Thoracic aorta (tissue), 2 donors: ENCODE data around the gene FMN2. TPM values are rescaled to one million over a fixed set of nuclear protein-coding genes. Genes with fewer than 3 reads are reported as not detected.
"Not testable (repeated sequence)": the region's sequence is repeated elsewhere in the genome, so short reads cannot be mapped to it uniquely, and the experiment has no call there.

ENCODE experiments used
- ATAC-seq: fragments of 150-250 bp; one replicate; pipeline ENCODE4 v1.8.0; 2017; ENCODE audit warnings: low read depth; ENCODE audit not compliant: insufficient number of reproducible peaks, low FRiP score
- DNase-seq: peaks from one replicate; pipeline ENCODE4 v3.0.0-alpha.2; 2020; ENCODE audit warnings: low spot score
- H3K27ac ChIP-seq, 2 donors: fragments of 200-600 bp; sonication (generic); 1 replicate in 1 of 2; 2 replicates in 1 of 2; pipeline ENCODE4 v1.5.1; 2016; ENCODE audit warnings: mild to moderate bottlenecking in 2 of 2, moderate library complexity in 2 of 2
- H3K27me3 ChIP-seq: fragments of 200-600 bp; sonication (generic); replicated peaks from 2 replicates; pipeline ENCODE4 v1.6.0; 2016; ENCODE audit warnings: mild to moderate bottlenecking; ENCODE audit not compliant: insufficient read depth
- H3K36me3 ChIP-seq: fragments of 200-600 bp; sonication (generic); one replicate; pipeline ENCODE4 v1.5.1; 2016
- H3K4me1 ChIP-seq, 2 donors: fragments of 200-600 bp; sonication (generic); 1 replicate in 1 of 2; 2 replicates in 1 of 2; pipeline versions ENCODE4 v1.5.1 to v1.6.0; 2016; ENCODE audit warnings: low read depth in 2 of 2, mild to moderate bottlenecking in 1 of 2; ENCODE audit not compliant: control insufficient read depth in 1 of 2
- H3K4me3 ChIP-seq: fragments of 200-600 bp; sonication (generic); 2 replicates; pipeline ENCODE4 v1.5.1; 2016; ENCODE audit warnings: mild to moderate bottlenecking
- H3K9me3 ChIP-seq: fragments of 200-600 bp; sonication (generic); 2 replicates; pipeline ENCODE4 v1.5.1; 2016
- total RNA-seq, 2 donors: library from RNA; depleted of rRNA; stranded (reverse); fragments of >200 nt; gene quantifications; one replicate each; pipeline versions ENCODE4 v1.1.0 to v1.2.3, GENCODE V29; 2016
- TF ChIP-seq, protein P1 (sequence below): fragments of 200-600 bp; sonication (generic); IDR thresholded peaks from one replicate; pipeline ENCODE4 v1.5.1; 2019; ENCODE audit warnings: antibody characterized with exemption

The FMN2 gene
- total RNA-seq, 2 donors from 2014 or later, result 0.14 to 0.71 TPM

GRCh38 chr1:240414237-240414636 lies 322.6 kb downstream of the FMN2 start:
- ATAC-seq, result no peak
- no peaks in the 10 kb centered on the region for H3K27me3 ChIP-seq
- H3K27ac ChIP-seq, result no peak overlapping the region
- DNase-seq, result no peak
- H3K36me3 ChIP-seq, result no peaks in the 10 kb centered on the region
- no peaks in the 10 kb centered on the region for H3K4me1 ChIP-seq
- no peak overlapping the region for H3K4me3 ChIP-seq
- TF ChIP-seq, protein P1, sequence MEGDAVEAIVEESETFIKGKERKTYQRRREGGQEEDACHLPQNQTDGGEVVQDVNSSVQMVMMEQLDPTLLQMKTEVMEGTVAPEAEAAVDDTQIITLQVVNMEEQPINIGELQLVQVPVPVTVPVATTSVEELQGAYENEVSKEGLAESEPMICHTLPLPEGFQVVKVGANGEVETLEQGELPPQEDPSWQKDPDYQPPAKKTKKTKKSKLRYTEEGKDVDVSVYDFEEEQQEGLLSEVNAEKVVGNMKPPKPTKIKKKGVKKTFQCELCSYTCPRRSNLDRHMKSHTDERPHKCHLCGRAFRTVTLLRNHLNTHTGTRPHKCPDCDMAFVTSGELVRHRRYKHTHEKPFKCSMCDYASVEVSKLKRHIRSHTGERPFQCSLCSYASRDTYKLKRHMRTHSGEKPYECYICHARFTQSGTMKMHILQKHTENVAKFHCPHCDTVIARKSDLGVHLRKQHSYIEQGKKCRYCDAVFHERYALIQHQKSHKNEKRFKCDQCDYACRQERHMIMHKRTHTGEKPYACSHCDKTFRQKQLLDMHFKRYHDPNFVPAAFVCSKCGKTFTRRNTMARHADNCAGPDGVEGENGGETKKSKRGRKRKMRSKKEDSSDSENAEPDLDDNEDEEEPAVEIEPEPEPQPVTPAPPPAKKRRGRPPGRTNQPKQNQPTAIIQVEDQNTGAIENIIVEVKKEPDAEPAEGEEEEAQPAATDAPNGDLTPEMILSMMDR, result no peak
- no peaks in the 10 kb centered on the region for H3K9me3 ChIP-seq

- H3K27ac ChIP-seq, ATAC-seq, DNase-seq: not testable (repeated sequence)
Measured at GRCh38 chr1:240415011-240415410, 323.3 kb downstream of the FMN2 start.

GRCh38 chr1:240415532-240415931 lies 323.8 kb downstream of the FMN2 start:
- no peak overlapping the region for H3K27ac ChIP-seq
- no peak for DNase-seq
- no peaks in the 10 kb centered on the region for H3K9me3 ChIP-seq
- TF ChIP-seq, protein P1, result no peak
- no peaks in the 10 kb centered on the region for H3K4me1 ChIP-seq
- no peak overlapping the region for H3K4me3 ChIP-seq
- ATAC-seq, result no peak
- H3K36me3 ChIP-seq, result no peaks in the 10 kb centered on the region
- H3K27me3 ChIP-seq, result no peaks in the 10 kb centered on the region

More at GRCh38 chr1:240415011-240415410, 323.3 kb downstream of the FMN2 start:
- H3K36me3 ChIP-seq, H3K9me3 ChIP-seq, H3K27me3 ChIP-seq, H3K4me1 ChIP-seq, H3K4me3 ChIP-seq: not testable (repeated sequence)

DNA sequence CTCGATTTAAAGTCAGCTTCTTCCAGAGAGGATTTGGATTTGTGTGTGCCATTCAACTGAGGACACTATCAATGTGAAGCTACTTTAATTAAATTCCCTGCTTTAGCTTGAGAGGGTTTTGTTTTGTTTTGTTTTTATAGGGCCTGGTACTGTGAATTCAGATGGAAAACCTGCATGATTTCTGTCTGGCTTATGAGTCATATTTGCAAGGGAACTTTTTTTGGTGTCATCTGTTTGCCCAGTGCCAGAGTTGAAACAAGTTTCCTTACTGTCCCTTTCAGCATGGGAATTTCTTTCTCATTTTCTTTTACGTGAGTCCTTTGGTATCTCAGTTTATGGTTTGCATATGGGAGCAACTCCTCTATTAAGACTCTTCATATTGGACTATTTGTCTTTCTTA lies 325.6 kb downstream of the FMN2 start:
- H3K4me1 ChIP-seq, result no peaks in the 10 kb centered on the region
- no peak overlapping the region for H3K27ac ChIP-seq
- no peaks in the 10 kb centered on the region for H3K9me3 ChIP-seq
- ATAC-seq (no peak), DNase-seq (no peak)
- TF ChIP-seq, protein P1, result no peak
- no peaks in the 10 kb centered on the region for H3K27me3 ChIP-seq
- H3K36me3 ChIP-seq, result no peaks in the 10 kb centered on the region
- no peak overlapping the region for H3K4me3 ChIP-seq

DNA sequence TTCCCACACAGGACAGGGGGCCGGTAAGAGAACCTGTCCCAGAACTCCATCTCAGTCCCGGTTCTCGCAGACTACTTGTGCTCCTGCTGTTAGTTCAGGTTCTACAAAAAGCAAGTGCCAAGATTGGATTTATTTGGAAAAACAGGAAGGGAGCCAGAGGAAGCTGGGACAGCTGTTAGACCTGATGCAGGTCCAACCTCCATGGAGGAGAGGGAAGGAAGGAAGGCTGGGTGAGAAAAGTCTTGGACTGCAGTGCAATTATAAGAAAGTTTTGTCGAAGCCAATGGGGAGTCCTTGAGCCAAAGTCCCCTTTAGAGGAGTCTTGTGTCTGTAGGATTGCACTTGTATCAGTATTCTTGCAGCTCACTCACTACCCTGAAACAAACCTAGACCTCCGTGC lies 329.1 kb downstream of the FMN2 start:
- Histone ChIP-seq H3K27me3 (no peaks in the 10 kb centered on the region), H3K4me1 (no peaks in the 10 kb centered on the region), H3K4me3 (no peak overlapping the region), H3K9me3 (no peaks in the 10 kb centered on the region), H3K27ac (no peak overlapping the region), H3K36me3 (no peaks in the 10 kb centered on the region)
- DNase-seq, result no peak
- no peak for ATAC-seq
- TF ChIP-seq, protein P1, result no peak

DNA sequence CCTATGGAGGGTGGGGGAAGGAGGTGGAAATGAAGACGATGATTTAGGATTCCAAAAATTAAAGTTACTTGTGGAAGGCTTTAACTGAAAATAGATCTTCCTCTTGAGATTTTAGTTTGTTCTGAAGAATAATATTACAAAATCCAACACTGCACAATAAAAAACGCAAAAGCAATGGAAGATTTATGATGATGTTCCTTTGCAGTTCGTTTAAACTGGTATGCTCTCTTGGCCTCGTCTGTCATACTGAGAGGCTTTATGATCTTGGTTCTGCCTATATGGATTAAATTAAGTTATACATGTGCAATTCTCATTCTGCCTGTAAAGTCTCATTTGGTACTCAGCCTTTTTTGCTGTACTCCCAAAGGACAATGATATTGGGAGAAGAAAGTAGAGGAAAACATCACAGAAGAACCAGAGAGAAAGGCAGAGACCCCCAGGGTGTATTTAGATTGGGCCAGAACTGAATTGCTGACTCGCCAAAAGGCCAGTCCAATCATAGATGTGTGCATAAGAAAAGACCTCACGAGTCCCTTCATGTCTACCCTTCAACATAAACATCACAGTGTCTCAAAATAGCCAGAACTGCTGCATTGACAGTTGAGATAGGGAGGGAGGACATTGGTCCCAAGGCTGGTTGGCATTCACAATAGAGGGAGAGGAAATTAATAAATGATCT lies 331.7 kb downstream of the FMN2 start:
- DNase-seq (no peak), ATAC-seq (no peak)
- no peaks in the 10 kb centered on the region for H3K4me1 ChIP-seq
- TF ChIP-seq, protein P1, result no peak
- no peak overlapping the region for H3K4me3 ChIP-seq
- no peaks in the 10 kb centered on the region for H3K27me3 ChIP-seq
- no peaks in the 10 kb centered on the region for H3K9me3 ChIP-seq
- no peak overlapping the region for H3K27ac ChIP-seq
- H3K36me3 ChIP-seq, result no peaks in the 10 kb centered on the region
